GM13977 (cell line): Measurements from ENCODE around the gene SLC10A2.

Experiments
- DNase-seq: peaks from one replicate; pipeline ENCODE4 v3.0.0; 2012; ENCODE audit warnings: low spot score
- in situ Hi-C: fragments of 300-500 bp; cut with MboI; formaldehyde crosslinking; loops from one replicate; pipeline ENCODE4 v1.12.0; 2022; ENCODE audit warnings: low sequenced_read_pairs, low pct_unique_long_range_greater_than_20kb, mixed read lengths, inconsistent platforms; ENCODE audit not compliant: unreplicated experiment
- TF ChIP-seq, protein P1 (sequence below): IDR thresholded peaks from 2 replicates; pipeline ENCODE4 v1.5.1; 2012; ENCODE audit warnings: mild to moderate bottlenecking, control low read depth; ENCODE audit not compliant: insufficient read depth; ENCODE audit errors: extremely low read depth, missing control alignments

The SLC10A2 gene

DNA sequence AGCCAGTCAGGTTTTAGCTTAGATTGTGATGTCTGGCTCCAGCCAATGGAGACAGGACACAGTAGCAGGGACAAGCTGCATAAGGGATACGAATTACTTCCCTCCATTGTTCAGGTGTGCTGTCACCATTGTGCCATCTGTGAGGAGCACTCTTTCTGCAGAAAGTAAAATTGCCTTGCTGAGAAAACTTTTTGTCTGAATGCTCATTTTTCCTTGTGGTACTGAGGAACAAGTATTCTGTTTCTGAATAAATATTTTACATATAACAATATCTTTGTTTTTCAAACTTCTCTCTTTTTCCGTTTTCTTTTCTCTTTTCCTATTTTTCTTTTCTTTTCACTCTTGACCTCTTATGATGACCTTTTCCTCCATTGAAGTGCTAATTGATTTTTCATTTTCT, 10.2 kb downstream of the SLC10A2 start:
- no peak for DNase-seq
- in situ Hi-C loops: no loop called here
- TF ChIP-seq, protein P1, sequence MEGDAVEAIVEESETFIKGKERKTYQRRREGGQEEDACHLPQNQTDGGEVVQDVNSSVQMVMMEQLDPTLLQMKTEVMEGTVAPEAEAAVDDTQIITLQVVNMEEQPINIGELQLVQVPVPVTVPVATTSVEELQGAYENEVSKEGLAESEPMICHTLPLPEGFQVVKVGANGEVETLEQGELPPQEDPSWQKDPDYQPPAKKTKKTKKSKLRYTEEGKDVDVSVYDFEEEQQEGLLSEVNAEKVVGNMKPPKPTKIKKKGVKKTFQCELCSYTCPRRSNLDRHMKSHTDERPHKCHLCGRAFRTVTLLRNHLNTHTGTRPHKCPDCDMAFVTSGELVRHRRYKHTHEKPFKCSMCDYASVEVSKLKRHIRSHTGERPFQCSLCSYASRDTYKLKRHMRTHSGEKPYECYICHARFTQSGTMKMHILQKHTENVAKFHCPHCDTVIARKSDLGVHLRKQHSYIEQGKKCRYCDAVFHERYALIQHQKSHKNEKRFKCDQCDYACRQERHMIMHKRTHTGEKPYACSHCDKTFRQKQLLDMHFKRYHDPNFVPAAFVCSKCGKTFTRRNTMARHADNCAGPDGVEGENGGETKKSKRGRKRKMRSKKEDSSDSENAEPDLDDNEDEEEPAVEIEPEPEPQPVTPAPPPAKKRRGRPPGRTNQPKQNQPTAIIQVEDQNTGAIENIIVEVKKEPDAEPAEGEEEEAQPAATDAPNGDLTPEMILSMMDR: no peak

DNA sequence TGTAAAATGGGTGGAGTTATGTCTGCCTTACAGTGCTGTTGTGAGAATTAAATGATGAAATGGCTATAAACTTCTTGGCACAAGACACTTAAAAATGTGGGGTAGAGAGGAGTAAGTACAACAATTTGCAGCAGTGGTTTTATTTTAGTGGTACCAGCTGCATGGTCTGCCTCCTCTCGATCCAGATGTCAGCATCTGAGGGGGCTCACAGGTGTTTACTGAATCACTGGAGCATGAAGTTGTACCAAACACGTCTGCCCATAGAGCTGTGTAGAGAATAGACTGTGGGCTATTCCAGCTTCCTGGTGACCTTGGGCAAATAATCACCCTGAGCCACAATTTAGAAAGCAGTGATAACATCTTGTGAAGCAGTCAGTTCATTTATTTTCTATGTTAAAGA, 11.1 kb downstream of the SLC10A2 start:
- TF ChIP-seq, protein P1: no peak
- no peak for DNase-seq
- in situ Hi-C loops: no loop called here

GRCh38 chr13:103046676-103047075, 19.5 kb downstream of the SLC10A2 start:
- in situ Hi-C loops: no loop called here
- TF ChIP-seq, protein P1: no peak

DNA sequence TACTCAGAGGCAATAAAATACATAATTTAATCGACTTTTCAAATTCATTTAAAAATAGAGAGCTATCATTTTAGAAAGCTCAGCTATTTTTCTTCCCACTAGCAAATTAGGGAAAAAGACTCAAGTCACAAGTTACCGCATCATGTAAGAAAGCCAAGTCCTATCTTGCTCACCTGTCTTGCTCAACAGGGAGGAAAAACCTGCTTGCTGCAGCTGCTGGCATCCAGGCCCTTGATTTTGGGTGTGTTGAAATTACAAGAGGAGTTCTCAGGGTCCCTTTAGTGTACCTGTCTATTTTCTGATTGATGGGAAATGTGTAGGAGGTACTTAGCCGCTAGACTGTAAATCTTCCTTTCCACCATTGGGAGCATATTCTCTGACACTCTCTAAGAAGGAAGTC, 22.2 kb downstream of the SLC10A2 start:
- TF ChIP-seq, protein P1: no peak
- in situ Hi-C loops: no loop called here
- DNase-seq: no peak

More at GRCh38 chr13:103046676-103047075, 19.5 kb downstream of the SLC10A2 start:
- DNase-seq: no peak

- in situ Hi-C loops: no loop called here
- no peak for DNase-seq
- TF ChIP-seq, protein P1: no peak
Observed at GRCh38 chr13:103040006-103040405, 26.2 kb downstream of the SLC10A2 start.

GRCh38 chr13:103039183-103039582, 27.0 kb downstream of the SLC10A2 start:
- TF ChIP-seq, protein P1: no peak

DNA sequence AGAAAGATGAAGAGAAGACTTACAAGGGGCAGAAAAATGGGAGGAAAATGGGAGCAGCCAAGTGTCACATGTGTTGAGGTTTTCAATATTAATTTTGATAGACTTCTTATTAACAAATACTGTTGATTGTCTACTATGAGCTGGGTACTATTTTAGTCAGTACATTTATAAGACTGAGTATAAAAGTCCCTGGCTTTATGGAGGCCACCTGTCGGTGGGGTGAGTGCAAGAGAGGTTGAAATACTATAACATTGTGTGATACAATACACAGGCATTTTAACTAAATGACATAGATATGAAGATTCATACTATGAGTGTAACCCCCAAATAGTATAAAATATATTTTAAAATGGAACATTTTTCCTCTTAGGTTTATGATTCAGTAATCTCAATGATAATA, 29.9 kb downstream of the SLC10A2 start:
- TF ChIP-seq, protein P1: no peak
- in situ Hi-C loops: no loop called here
- no peak for DNase-seq

More at GRCh38 chr13:103039183-103039582, 27.0 kb downstream of the SLC10A2 start:
- DNase-seq: no peak
- in situ Hi-C loops: no loop called here
